CD14-positive monocyte (primary cell): ENCODE data around the gene RGL1. TPM values are rescaled to one million over a fixed set of nuclear protein-coding genes. Genes with fewer than 3 reads are reported as not detected.

ENCODE experiments used
- DNase-seq, 3 donors: peaks; one replicate each; pipeline ENCODE4 v3.0.0-alpha.2; 2011 to 2022
- H2AFZ ChIP-seq: 2 replicates; pipeline ENCODE4 v1.6.0; 2012; ENCODE audit warnings: mild to moderate bottlenecking, low read depth, low read length, inconsistent platforms; ENCODE audit not compliant: insufficient read depth, poor library complexity, severe bottlenecking
- H3K27ac ChIP-seq, 2 donors: 1 replicate in 1 of 2; 2 replicates in 1 of 2; pipeline ENCODE4 v1.5.1; 2012 to 2013; ENCODE audit warnings: low read length in 2 of 2, control low read depth in 1 of 2, inconsistent platforms in 1 of 2, low read depth in 1 of 2, mild to moderate bottlenecking in 1 of 2
- H3K27me3 ChIP-seq, 2 donors: one replicate each; pipeline versions ENCODE4 v1.6.0 to v1.6.1; 2011 to 2013; ENCODE audit warnings: low read length in 2 of 2; ENCODE audit not compliant: control insufficient read depth in 2 of 2, insufficient read depth in 2 of 2
- H3K36me3 ChIP-seq, 2 donors: replicated peaks in 1 of 2; 1 replicate in 1 of 2; 2 replicates in 1 of 2; pipeline versions ENCODE4 v1.5.1 to v1.6.1; 2012 to 2013; ENCODE audit warnings: low read length in 2 of 2, control low read depth in 1 of 2, inconsistent platforms in 1 of 2, mild to moderate bottlenecking in 1 of 2; ENCODE audit not compliant: insufficient read depth in 2 of 2, control insufficient read depth in 1 of 2
- H3K4me1 ChIP-seq, 2 donors: 1 replicate in 1 of 2; 2 replicates in 1 of 2; pipeline versions ENCODE4 v1.5.1 to v1.6.1; 2012 to 2013; ENCODE audit warnings: low read length in 2 of 2, control low read depth in 1 of 2, inconsistent platforms in 1 of 2, mild to moderate bottlenecking in 1 of 2, moderate library complexity in 1 of 2; ENCODE audit not compliant: insufficient read depth in 2 of 2, control insufficient read depth in 1 of 2
- H3K4me2 ChIP-seq: replicated peaks from 2 replicates; pipeline ENCODE3; 2012; ENCODE audit warnings: low read length, moderate library complexity, mild to moderate bottlenecking; ENCODE audit not compliant: poor library complexity, severe bottlenecking; ENCODE audit errors: extremely low read depth
- H3K4me3 ChIP-seq, 3 experiments: fragments of 200-600 bp in 1 of 3; sonication (generic) in 1 of 3; replicated peaks in 1 of 3; 1 replicate in 2 of 3; 2 replicates in 1 of 3; pipeline ENCODE4 v1.5.1; 2011 to 2013; ENCODE audit warnings: low read length in 3 of 3, mild to moderate bottlenecking in 3 of 3, control low read depth in 2 of 3, low read depth in 2 of 3, inconsistent platforms in 1 of 3, moderate library complexity in 1 of 3
- H3K79me2 ChIP-seq: 2 replicates; pipeline ENCODE4 v1.6.0; 2012; ENCODE audit warnings: mild to moderate bottlenecking, control low read depth, inconsistent platforms, low read length, moderate library complexity; ENCODE audit not compliant: insufficient read depth
- H3K9ac ChIP-seq: 2 replicates; pipeline ENCODE4 v1.6.0; 2017; ENCODE audit warnings: low read length, mild to moderate bottlenecking; ENCODE audit not compliant: insufficient read depth, poor library complexity, severe bottlenecking
- H3K9me3 ChIP-seq, 2 donors: replicated peaks in 1 of 2; 1 replicate in 1 of 2; 2 replicates in 1 of 2; pipeline versions ENCODE4 v1.5.1 to v1.6.1; 2012 to 2013; ENCODE audit warnings: low read length in 2 of 2, control low read depth in 1 of 2; ENCODE audit not compliant: control insufficient read depth in 1 of 2, insufficient read depth in 1 of 2
- H4K20me1 ChIP-seq: 2 replicates; pipeline ENCODE4 v1.6.0; 2012; ENCODE audit warnings: mild to moderate bottlenecking, low read length, control low read depth, moderate library complexity; ENCODE audit not compliant: insufficient read depth
- H3K27ac Mint-ChIP-seq, 7 donors: one replicate each; pipeline ENCODE4 v1.8.0; 2020; ENCODE audit warnings: mild to moderate bottlenecking in 7 of 7, mixed read lengths in 7 of 7, moderate library complexity in 6 of 7, inconsistent platforms in 2 of 7
- H3K27me3 Mint-ChIP-seq, 3 donors: one replicate each; pipeline ENCODE4 v1.8.0; 2021 to 2022; ENCODE audit warnings: low read depth in 3 of 3, mild to moderate bottlenecking in 3 of 3, mixed read lengths in 3 of 3, moderate library complexity in 3 of 3, inconsistent platforms in 1 of 3
- H3K36me3 Mint-ChIP-seq, 2 donors: one replicate each; pipeline ENCODE4 v1.8.0; 2020; ENCODE audit warnings: mixed read lengths in 2 of 2, inconsistent platforms in 1 of 2, mild to moderate bottlenecking in 1 of 2
- H3K4me1 Mint-ChIP-seq: one replicate; pipeline ENCODE4 v1.8.0; 2020; ENCODE audit warnings: mild to moderate bottlenecking, mixed read lengths
- H3K4me3 Mint-ChIP-seq, 2 donors: one replicate each; pipeline ENCODE4 v1.8.0; 2020; ENCODE audit warnings: mild to moderate bottlenecking in 2 of 2, mixed read lengths in 2 of 2, moderate library complexity in 1 of 2
- H3K9me3 Mint-ChIP-seq, 7 donors: one replicate each; pipeline ENCODE4 v1.8.0; 2020 to 2022; ENCODE audit warnings: mixed read lengths in 7 of 7, mild to moderate bottlenecking in 6 of 7, moderate library complexity in 6 of 7, inconsistent platforms in 2 of 7
- CTCF ChIP-seq: fragments of 200-600 bp; IDR thresholded peaks from one replicate; pipeline ENCODE4 v1.8.0; 2022; ENCODE audit warnings: antibody characterized with exemption, mild to moderate bottlenecking
- WGBS: methylation state at CpG from one replicate; pipeline ENCODE4 v1.1.5; 2013; ENCODE audit warnings: missing lambda C conversion rate; ENCODE audit not compliant: insufficient coverage; 5-methylcytosine and 5-hydroxymethylcytosine counted together
- intact Hi-C, 2 donors: fragments of 100-400 bp; cut with micrococcal nuclease; formaldehyde crosslinking; loops; one replicate each; pipeline versions ENCODE4 v1.15.0 to v1.15.1; 2023
- polyA plus RNA-seq, 3 donors: library from polyadenylated mRNA; depleted of rRNA in 1 of 3; unstranded in 2 of 3; stranded (reverse) in 1 of 3; fragments of 300-500 nt in 2 of 3; fragments of >200 nt in 1 of 3; fragmentation: Illumina TruSeq in 2 of 3; gene quantifications; 1 replicate in 2 of 3; 2 replicates in 1 of 3; pipeline ENCODE4 v1.2.3, GENCODE V29; 2012 to 2021

The RGL1 gene
- polyA plus RNA-seq, 3 donors, result 1.2 to 3.3 (median 2.0) TPM

DNA sequence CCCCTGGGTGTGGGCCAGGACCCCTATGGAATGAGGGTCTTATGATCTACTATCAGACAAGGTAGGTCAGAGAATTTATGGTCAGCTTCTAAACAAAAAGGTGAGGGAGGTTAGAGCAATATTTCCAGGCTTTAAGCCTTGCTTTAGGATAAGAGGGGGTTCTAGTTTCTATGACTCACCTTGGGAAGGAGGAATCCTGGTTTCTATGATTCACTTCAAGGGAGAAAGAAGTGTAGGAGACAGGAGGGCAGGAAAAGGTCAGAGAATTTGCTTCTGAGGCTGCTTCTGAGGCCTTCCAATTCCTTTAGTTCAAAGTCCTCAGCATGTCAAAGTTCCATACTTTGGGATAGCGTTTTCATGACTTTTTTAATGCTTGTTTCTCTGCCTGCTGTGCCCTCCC is 35.2 kb downstream of the RGL1 start:
- Mint-ChIP-seq H3K27ac (no peak overlapping the region), H3K4me1 (peaks cover 6% of the 10 kb centered on the region), H3K4me3 (no peak overlapping the region), H3K27me3 (peaks cover 0 to 2% (median 0%) of the 10 kb centered on the region in 3 donors), H3K36me3 (no peaks in the 10 kb centered on the region), H3K9me3 (no peaks in the 10 kb centered on the region)
- H3K36me3 ChIP-seq, result no peaks in the 10 kb centered on the region
- no peak for DNase-seq
- H3K27ac ChIP-seq, result no peak overlapping the region
- H3K27me3 ChIP-seq, result no peaks in the 10 kb centered on the region
- H3K4me3 ChIP-seq, result no peak overlapping the region
- no peak overlapping the region for H2AFZ ChIP-seq
- H3K79me2 ChIP-seq, result no peaks in the 10 kb centered on the region
- intact Hi-C loops, result no loop called here
- no peaks in the 10 kb centered on the region for H3K4me1 ChIP-seq
- H3K9ac ChIP-seq, result no peak overlapping the region
- no peak for TF ChIP-seq CTCF
- 100% methylated on average over 1 of the region's 1 CpG for WGBS
- H4K20me1 ChIP-seq, result no peaks in the 10 kb centered on the region
- H3K9me3 ChIP-seq, result no peaks in the 10 kb centered on the region
- H3K4me2 ChIP-seq, result no peak overlapping the region

DNA sequence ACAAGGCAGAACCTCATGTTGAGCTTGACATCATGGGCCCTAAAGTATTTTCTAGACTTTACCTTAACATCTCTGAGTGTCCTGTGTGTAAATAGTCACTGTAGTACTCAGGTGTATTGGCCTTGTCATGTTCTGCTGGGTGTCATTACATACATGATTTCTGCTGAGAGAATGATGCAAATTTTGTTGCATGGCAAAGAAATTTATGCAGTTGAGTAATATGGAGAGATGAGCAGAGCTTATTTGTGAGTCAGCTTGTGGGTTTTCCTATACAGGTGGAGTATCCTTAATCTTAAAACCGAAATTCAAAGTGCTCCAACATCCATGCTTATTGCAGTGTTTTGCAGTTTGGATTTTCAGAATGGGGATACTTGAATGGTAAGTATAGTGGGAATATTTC is 36.6 kb downstream of the RGL1 start:
- Histone ChIP-seq H3K9me3 (no peaks in the 10 kb centered on the region), H3K4me1 (no peaks in the 10 kb centered on the region), H4K20me1 (no peaks in the 10 kb centered on the region), H3K4me2 (no peak overlapping the region), H3K4me3 (no peak overlapping the region), H3K27ac (no peak overlapping the region), H3K36me3 (no peaks in the 10 kb centered on the region), H3K79me2 (no peaks in the 10 kb centered on the region), H3K27me3 (no peaks in the 10 kb centered on the region), H2AFZ (no peak overlapping the region), H3K9ac (no peak overlapping the region)
- H3K4me1 Mint-ChIP-seq, result peaks cover 6% of the 10 kb centered on the region
- no peaks in the 10 kb centered on the region for H3K9me3 Mint-ChIP-seq
- H3K36me3 Mint-ChIP-seq, result no peaks in the 10 kb centered on the region
- DNase-seq, result peak in 1 of 3 donors; percentile 19
- intact Hi-C loops, result no loop called here
- no peak for TF ChIP-seq CTCF
- H3K27me3 Mint-ChIP-seq, result peaks cover 0 to 2% (median 1%) of the 10 kb centered on the region in 3 donors
- no peak overlapping the region for H3K27ac Mint-ChIP-seq
- WGBS, result no CpG with 5 or more reads among the region's 1 CpG
- H3K4me3 Mint-ChIP-seq, result no peak overlapping the region
